Testis (tissue), 2 donors: Measurements from ENCODE around the gene ATP5F1A.

ENCODE experiments used
- POLR2A ChIP-seq: fragments of 450-650 bp; IDR thresholded peaks from one replicate; pipeline ENCODE4 v1.6.1; 2017; ENCODE audit warnings: antibody characterized with exemption, mild to moderate bottlenecking, moderate library complexity
- TF ChIP-seq, protein P1 (sequence below), 3 experiments: fragments of 450-650 bp in 2 of 3; fragments of 200-600 bp in 1 of 3; sonication (generic) in 1 of 3; IDR thresholded peaks; one replicate each; pipeline ENCODE4 v1.5.1; 2016 to 2019; ENCODE audit warnings: antibody characterized with exemption in 3 of 3, mild to moderate bottlenecking in 2 of 3, moderate library complexity in 1 of 3

DNA sequence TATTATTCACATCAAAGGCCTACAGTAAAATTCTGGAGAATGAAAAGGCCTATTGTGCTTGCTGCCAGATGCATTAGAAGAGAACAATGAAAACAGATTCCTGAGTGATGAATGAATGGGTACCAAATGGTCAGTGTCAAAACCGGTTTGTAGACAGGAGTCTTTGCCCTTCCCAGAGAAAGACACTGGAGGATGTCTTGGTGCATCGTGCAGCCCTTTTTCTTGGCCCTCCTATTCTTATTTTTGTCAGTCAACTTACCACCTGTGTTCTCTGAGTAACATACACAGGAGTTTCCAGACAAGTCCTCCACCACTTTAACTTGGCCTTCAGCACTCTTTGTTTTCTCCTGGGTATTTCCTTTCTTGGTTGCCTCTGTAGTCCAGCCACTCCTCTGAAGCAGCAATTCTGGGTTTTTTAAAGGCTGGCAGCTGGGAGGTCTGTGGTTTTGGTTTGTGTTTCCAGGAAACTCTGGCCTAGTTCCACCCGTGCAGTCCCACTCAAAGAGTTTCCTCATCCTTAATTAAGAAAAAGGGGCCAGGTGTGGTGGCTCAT lies 55.4 kb downstream of the ATP5F1A start:
- TF ChIP-seq, protein P1, sequence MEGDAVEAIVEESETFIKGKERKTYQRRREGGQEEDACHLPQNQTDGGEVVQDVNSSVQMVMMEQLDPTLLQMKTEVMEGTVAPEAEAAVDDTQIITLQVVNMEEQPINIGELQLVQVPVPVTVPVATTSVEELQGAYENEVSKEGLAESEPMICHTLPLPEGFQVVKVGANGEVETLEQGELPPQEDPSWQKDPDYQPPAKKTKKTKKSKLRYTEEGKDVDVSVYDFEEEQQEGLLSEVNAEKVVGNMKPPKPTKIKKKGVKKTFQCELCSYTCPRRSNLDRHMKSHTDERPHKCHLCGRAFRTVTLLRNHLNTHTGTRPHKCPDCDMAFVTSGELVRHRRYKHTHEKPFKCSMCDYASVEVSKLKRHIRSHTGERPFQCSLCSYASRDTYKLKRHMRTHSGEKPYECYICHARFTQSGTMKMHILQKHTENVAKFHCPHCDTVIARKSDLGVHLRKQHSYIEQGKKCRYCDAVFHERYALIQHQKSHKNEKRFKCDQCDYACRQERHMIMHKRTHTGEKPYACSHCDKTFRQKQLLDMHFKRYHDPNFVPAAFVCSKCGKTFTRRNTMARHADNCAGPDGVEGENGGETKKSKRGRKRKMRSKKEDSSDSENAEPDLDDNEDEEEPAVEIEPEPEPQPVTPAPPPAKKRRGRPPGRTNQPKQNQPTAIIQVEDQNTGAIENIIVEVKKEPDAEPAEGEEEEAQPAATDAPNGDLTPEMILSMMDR (IDR thresholded peaks at IDR 0.05), result no peak
- no peak for TF ChIP-seq POLR2A
